HUES48 (cell line): Measurements from ENCODE around the gene MRPL22.

Experiments used
- H3K27ac ChIP-seq: one replicate; pipeline ENCODE4 v1.7.0; 2013; ENCODE audit warnings: low read depth, low read length, inconsistent platforms
- H3K27me3 ChIP-seq: 2 replicates; pipeline ENCODE4 v1.6.1; 2013; ENCODE audit warnings: mild to moderate bottlenecking, low read length; ENCODE audit not compliant: control insufficient read depth, insufficient read depth
- H3K36me3 ChIP-seq: 2 replicates; pipeline ENCODE4 v1.6.1; 2013; ENCODE audit warnings: low read length; ENCODE audit not compliant: control insufficient read depth, insufficient read depth
- H3K4me1 ChIP-seq: 2 replicates; pipeline ENCODE4 v1.6.1; 2013; ENCODE audit warnings: mild to moderate bottlenecking, low read length; ENCODE audit not compliant: control insufficient read depth, insufficient read depth
- H3K4me3 ChIP-seq: 2 replicates; pipeline ENCODE4 v1.5.1; 2013; ENCODE audit warnings: mild to moderate bottlenecking, low read depth, low read length
- H3K9ac ChIP-seq: 2 replicates; pipeline ENCODE4 v1.6.1; 2013; ENCODE audit warnings: mild to moderate bottlenecking, low read depth, low read length, moderate library complexity
- H3K9me3 ChIP-seq: 2 replicates; pipeline ENCODE4 v1.6.1; 2013; ENCODE audit warnings: low read length; ENCODE audit not compliant: control insufficient read depth, insufficient read depth

Gene MRPL22

DNA sequence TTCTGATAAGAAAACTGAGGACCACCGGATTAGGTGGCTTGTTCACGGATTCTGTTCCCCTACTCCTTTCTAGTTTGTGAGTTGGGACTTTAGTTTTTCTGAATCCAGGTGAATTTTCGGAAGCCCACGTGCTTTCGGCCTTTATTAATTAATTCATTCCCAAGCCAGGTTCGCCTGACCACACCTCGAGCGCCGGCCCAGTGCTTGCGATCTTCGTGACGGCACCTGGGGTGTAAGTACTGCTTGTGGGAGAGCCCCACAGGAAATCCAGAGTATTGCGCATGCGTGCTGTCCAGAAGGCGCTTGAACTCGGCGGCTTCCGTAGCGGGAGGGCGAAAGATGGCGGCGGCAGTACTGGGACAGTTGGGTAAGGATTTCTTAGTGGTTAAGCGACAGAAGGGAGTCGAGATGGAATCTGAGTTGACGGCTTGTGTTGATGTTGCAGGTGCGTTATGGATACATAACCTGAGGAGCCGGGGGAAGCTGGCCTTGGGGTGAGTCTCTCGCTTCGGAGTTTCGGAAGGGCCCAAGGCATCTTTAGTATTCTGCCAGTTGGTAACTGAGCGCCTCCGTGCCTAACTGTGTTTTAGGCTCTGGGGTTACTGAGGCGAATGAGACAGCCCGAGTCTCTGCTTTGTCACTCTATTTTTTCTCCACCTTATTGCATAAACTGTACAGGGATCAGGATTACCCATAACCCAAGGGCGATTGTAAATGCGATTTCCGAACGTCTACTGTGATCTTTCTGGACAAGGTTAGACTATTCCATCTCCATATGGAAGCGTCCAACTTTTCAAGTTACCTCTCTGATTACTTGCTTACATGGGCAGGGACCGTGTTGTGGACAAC is at the start of gene MRPL22:
TSS of gene MRPL22 (plus strand) at position 302 of the 849 bp plus-strand sequence. CDS start at position 340, 38 bp downstream.
- H3K36me3 ChIP-seq: peaks cover under 1% of the 10 kb centered on the region
- peak within 1 kb of the TSS; percentile 80 for H3K9ac ChIP-seq
- peaks cover 10% of the 10 kb centered on the region; the same call in 1 of the 2 replicates for H3K4me1 ChIP-seq
- H3K9me3 ChIP-seq: no peaks in the 10 kb centered on the region
- no peaks in the 10 kb centered on the region for H3K27me3 ChIP-seq
- H3K4me3 ChIP-seq: peak within 1 kb of the TSS; percentile 98
- peak within 1 kb of the TSS; percentile 64 for H3K27ac ChIP-seq

DNA sequence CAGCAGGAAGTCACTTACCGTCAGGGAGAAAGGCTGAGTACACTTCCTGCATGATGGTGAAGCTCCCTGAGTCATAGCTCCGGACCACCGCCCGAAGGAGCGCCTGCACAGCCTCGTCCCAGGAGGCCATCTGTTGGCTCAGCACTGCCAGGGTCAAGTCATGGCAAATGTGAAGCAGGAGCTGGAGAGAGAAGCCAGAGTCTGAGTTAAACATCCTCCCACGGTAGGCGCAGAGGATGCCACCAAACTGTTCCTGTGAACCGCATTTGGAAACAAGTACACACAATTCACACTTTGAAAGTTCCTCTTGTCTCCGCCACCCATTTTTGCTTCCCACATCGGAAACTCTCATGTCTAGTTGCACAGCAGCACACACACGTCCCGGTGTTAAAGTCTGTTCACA is 48.5 kb upstream of the MRPL22 start:
- Histone ChIP-seq H3K4me3 (no peak overlapping the region), H3K9me3 (peaks cover 11% of the 10 kb centered on the region; the same call in 1 of the 2 replicates), H3K4me1 (no peaks in the 10 kb centered on the region), H3K27ac (no peak overlapping the region), H3K27me3 (no peaks in the 10 kb centered on the region), H3K36me3 (peaks cover 92% of the 10 kb centered on the region), H3K9ac (no peak overlapping the region)

DNA sequence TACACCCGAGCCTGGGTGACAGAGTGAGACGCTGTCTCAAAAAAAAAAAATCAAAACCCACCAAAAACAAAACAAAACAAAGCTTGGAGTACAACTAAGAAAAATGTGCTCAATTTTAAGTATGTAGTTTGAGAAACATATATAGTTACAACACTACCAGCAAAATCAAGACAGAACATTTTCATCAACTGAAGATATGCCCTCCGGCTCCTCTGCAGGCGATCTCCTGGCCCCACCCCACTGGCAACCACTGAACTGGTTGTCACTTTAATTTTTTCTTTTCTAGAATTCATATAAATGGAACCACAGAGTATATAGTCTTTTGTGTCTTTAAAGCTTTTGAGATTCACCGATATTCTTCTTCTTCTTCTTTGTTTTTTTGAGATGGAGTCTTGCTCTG is 47.5 kb upstream of the MRPL22 start:
- H3K4me1 ChIP-seq: no peaks in the 10 kb centered on the region
- H3K27me3 ChIP-seq: no peaks in the 10 kb centered on the region
- H3K27ac ChIP-seq: no peak overlapping the region
- no peak overlapping the region for H3K4me3 ChIP-seq
- H3K36me3 ChIP-seq: peaks cover 92% of the 10 kb centered on the region
- H3K9ac ChIP-seq: no peak overlapping the region
- H3K9me3 ChIP-seq: peaks cover under 1% of the 10 kb centered on the region; the same call in 1 of the 2 replicates

DNA sequence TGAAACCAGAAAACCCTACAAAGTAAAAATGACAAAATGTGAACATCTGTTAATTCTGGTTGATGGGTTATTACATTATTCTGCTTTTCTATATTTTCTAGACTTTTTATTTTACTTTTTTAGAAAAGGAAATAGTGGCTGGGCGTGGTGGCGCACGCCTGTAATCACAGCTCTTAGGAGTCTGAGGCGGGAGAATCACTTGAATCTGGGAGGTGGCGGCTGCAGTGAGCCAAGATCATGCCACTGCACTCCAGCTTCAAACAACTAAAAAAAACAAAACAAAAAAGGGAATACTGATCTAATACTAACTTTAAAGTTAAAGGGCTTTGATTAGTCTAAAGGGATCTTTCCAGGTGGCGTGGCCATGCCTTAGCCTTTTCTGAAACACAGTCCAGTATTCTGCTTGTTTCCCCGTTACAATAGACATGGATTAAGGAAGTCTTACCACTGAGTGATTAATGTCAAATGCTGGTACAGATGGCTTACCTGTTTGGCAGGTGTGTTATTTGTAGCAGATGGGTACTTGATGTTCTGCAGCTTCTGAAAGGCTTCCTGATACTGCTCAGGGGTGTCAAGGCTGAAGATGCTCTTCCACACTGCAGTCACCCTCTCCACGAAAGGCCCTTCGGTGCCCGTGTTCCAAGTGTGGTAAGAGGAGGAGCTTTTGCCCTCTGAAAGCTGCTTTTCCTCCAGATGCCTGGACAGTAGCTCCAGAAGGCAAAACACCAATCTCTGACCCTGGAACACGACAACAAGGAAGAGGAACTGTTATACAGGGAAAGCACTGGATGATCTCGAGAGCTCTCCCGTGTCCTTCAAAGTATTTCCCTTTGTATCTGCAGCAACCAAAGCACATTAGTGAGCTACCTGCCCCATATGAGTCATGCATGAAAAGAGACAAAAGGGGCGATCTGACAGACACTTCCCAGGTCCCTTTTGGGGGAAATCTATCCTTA is 45.0 kb upstream of the MRPL22 start:
- Histone ChIP-seq H3K36me3 (peaks cover 93% of the 10 kb centered on the region), H3K27me3 (no peaks in the 10 kb centered on the region), H3K27ac (no peak overlapping the region)

DNA sequence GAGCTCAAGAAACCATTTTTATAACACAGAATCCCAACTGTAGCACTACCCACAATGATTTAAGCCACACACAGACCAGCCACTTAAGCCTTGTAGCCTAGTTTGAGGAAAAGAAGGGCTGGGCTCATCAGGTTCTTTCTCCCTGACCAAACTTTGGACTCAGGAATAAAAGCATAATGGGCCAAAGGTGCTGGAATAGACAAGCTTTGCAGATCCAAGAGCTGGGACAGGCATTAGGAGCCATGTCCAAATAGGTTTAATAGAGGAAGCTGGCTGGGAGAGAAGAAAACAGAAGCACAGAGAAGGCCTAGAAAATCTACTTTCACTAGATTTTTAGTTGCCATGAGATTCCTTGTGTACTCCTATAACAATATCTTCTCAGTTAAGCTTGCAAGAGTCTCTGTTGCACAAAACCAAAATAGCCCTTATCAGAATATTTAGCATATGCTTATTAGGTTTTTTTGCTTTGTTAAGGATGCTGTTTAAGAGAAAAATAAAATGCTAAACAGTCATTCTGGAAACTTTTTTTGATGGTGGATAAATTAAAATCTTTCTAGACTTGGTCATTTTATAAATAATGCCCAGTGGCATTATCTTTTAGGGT is 44.2 kb upstream of the MRPL22 start:
- H3K9me3 ChIP-seq: no peaks in the 10 kb centered on the region
- no peaks in the 10 kb centered on the region for H3K27me3 ChIP-seq
- no peaks in the 10 kb centered on the region for H3K4me1 ChIP-seq
- H3K27ac ChIP-seq: no peak overlapping the region
- H3K4me3 ChIP-seq: no peak overlapping the region
- peaks cover 93% of the 10 kb centered on the region for H3K36me3 ChIP-seq
- H3K9ac ChIP-seq: no peak overlapping the region

More for the DNA sequence above, 45.0 kb upstream of the MRPL22 start:
- H3K4me3 ChIP-seq: no peak overlapping the region
- H3K9ac ChIP-seq: no peak overlapping the region
- no peaks in the 10 kb centered on the region for H3K4me1 ChIP-seq
- no peaks in the 10 kb centered on the region for H3K9me3 ChIP-seq

DNA sequence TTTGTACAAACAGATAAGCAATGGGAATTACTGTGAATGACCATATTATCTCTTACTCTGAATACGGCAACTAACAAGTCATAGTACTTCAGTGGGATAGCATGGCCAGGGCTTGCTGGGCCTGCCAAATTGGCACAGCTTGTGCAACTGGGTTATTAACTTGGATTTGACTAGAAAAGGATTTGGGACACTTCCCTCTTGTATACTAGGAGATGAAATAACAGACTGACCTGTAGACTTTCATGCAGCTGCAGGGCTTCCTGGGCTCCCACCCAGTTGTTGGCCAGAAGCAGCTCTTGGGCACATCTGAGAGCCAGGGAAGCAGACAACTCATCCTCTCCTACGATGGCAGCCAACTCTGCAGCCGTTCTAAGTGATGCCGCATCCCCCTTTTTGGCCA is 42.7 kb upstream of the MRPL22 start:
- H3K27me3 ChIP-seq: no peaks in the 10 kb centered on the region
- no peak overlapping the region for H3K27ac ChIP-seq
- no peak overlapping the region for H3K4me3 ChIP-seq
- peaks cover 97% of the 10 kb centered on the region for H3K36me3 ChIP-seq
- H3K4me1 ChIP-seq: no peaks in the 10 kb centered on the region
- no peak overlapping the region for H3K9ac ChIP-seq
- no peaks in the 10 kb centered on the region for H3K9me3 ChIP-seq

DNA sequence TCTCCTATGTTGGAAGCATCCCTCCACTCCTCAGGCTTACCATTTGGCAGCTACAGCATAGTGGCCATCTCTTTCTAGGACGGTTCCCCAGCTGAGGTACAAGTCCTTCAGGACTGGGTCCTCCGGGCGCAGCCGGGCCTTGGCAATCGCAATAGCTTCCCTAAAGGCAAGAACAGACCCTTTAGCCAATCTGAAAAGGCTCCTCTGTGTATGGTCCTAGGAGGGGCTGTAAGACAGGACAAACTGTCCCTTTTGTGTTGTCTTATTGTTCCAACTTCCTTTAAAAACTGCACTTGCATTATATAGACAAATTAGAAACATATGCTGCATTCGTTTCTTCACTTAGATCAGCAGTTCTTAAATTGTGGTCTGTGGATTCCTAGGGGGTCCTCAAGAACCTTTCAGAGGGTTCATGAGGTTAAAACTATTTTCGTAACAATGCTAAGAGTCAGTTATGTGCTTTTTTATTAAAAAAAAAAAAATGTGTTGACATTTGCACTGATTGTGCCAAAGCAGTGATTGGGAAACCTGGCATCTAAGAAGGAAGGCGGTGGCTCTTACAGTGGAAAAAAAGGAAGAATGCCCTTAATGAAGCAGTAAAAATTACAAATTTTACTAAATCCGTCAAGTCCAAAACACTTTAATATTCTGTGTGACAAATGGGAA is 41.6 kb upstream of the MRPL22 start:
- Histone ChIP-seq H3K27me3 (no peaks in the 10 kb centered on the region), H3K4me1 (no peaks in the 10 kb centered on the region), H3K27ac (no peak overlapping the region), H3K36me3 (peaks cover 97% of the 10 kb centered on the region), H3K9ac (no peak overlapping the region), H3K9me3 (no peaks in the 10 kb centered on the region), H3K4me3 (no peak overlapping the region)

DNA sequence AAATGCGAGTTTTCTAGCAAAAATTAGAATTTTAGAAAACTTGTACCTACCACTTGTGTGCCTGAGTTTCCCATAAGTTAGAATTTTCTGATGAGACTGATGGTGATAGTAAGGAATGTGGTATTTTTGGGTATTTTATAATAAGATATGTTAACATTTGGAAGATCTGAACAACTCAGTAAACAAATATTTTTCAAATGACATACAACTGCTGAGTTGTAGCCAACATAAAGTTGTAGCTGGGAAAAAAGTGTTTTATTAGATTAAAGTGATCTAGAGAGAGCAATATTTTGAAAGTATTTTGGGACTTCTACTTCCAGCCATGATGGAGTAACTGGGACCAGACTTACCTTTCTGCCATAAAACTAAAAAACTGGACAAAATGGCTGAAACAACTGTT is 40.8 kb upstream of the MRPL22 start:
- peaks cover 99% of the 10 kb centered on the region for H3K36me3 ChIP-seq
- no peak overlapping the region for H3K4me3 ChIP-seq
- H3K27me3 ChIP-seq: no peaks in the 10 kb centered on the region
- H3K4me1 ChIP-seq: no peaks in the 10 kb centered on the region
- no peak overlapping the region for H3K9ac ChIP-seq
- no peaks in the 10 kb centered on the region for H3K9me3 ChIP-seq
- H3K27ac ChIP-seq: no peak overlapping the region

DNA sequence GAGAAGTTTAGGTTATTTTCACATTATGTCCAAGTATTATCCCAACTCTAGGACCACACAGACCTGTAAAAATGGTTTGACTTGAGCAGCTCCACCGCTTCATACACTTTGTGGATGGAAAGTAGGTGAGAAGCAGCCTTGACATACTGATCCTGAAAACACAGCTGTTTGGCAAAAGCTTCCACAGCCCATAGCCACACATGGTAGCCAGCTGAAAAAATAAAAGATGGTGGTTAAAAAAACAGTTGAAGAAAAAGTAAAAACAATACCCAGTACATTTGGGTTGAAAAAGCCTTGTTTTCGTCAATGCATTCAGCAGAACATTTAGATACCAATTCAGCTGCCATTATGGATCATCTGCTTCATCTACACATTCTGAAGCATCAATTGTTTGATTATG is 39.6 kb upstream of the MRPL22 start:
- no peak overlapping the region for H3K4me3 ChIP-seq
- no peaks in the 10 kb centered on the region for H3K9me3 ChIP-seq
- no peaks in the 10 kb centered on the region for H3K4me1 ChIP-seq
- no peak overlapping the region for H3K9ac ChIP-seq
- peaks cover 97% of the 10 kb centered on the region for H3K36me3 ChIP-seq
- H3K27me3 ChIP-seq: no peaks in the 10 kb centered on the region
- no peak overlapping the region for H3K27ac ChIP-seq

DNA sequence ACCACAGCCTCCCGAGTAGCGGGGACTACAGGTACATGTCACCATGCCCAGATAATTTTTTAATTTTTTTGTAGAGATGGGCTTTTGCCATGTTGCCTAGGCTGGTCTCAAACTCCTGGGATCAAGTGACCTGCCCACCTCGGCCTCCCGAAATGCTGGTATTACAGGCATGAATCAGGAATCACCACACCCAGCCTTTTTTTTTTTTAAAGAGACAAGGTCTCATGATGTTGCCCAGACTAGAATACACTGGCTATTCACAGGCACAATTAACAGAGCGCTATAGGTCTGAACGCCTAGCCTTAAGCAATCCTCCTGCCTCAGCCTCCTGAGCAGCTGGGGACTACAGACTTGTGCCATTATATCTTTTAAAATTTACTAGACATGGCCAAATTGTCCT is 39.0 kb upstream of the MRPL22 start:
- Histone ChIP-seq H3K9me3 (no peaks in the 10 kb centered on the region), H3K36me3 (peaks cover 97% of the 10 kb centered on the region), H3K27ac (no peak overlapping the region), H3K27me3 (no peaks in the 10 kb centered on the region), H3K4me1 (no peaks in the 10 kb centered on the region), H3K9ac (no peak overlapping the region), H3K4me3 (no peak overlapping the region)
